Measurements from ENCODE around the gene DPY19L3.
"Not testable (repeated sequence)": the region's sequence is repeated elsewhere in the genome, so short reads cannot be mapped to it uniquely, and the experiment has no call there.

The DPY19L3 gene, protein sequence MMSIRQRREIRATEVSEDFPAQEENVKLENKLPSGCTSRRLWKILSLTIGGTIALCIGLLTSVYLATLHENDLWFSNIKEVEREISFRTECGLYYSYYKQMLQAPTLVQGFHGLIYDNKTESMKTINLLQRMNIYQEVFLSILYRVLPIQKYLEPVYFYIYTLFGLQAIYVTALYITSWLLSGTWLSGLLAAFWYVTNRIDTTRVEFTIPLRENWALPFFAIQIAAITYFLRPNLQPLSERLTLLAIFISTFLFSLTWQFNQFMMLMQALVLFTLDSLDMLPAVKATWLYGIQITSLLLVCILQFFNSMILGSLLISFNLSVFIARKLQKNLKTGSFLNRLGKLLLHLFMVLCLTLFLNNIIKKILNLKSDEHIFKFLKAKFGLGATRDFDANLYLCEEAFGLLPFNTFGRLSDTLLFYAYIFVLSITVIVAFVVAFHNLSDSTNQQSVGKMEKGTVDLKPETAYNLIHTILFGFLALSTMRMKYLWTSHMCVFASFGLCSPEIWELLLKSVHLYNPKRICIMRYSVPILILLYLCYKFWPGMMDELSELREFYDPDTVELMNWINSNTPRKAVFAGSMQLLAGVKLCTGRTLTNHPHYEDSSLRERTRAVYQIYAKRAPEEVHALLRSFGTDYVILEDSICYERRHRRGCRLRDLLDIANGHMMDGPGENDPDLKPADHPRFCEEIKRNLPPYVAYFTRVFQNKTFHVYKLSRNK

DNA sequence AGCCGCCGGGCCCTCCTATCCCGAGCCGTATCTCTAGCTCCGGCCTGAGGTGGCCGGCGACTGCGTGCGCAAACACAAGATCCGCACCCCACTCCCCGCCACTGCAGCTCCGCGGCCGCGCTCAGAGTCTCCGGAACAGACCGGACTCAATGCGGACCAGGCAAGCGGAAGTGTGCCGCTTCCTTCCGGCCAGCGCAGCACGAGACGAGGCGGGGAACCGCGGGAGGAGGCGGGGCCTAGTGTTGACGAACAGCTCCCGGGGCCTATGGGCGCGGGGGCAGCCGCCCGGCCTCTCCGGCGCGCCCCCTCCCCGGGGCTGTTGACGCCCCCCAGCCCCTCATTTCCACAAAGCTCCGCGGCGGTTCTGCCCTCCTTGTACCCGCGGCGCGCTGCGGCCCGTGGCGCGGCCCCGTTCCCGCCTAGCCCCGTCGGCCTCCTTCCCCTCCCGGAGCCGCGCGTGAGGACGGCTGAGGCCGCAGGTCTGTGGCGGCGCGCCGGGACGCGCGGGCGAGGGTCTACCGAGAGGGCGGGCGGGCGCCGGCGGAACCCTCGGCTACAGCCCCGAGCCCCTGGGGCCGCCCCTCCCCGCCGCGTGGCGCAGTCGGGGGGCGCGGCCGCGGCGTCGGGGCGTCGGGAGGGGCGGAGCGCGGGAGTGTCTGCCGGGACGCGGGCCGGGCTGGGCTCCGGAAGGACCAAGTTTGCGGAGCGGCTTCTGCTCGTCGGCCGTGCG, at the start of gene DPY19L3:
Gene DPY19L3, plus strand, starts transcription at position 340 of the 730 bp plus-strand sequence. CDS start 2,484 bp downstream, outside the sequence.
- DNase-seq (ENCODE audit: low spot score) = peak; percentile 94

DNA sequence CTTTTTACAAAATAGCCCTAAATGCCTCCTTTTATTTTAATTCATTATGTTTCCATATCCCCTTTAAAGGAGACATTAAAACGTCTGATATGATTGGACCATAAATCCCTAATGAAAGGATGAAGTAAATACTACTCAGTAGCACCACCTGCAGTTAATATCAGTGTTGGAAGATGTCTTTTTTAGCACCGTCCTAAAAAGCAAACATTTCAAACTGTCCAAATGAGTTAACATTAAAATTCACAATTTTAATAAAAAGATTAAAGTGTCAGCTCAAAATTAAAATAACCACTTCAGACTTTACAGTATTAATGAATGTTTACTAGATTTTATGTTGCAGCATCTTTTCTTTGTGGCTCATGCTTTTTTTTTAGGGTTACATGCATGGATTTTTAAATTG, 47.9 kb upstream of the DPY19L3 start:
- DNase-seq (ENCODE audit: low spot score) = no peak

DNA sequence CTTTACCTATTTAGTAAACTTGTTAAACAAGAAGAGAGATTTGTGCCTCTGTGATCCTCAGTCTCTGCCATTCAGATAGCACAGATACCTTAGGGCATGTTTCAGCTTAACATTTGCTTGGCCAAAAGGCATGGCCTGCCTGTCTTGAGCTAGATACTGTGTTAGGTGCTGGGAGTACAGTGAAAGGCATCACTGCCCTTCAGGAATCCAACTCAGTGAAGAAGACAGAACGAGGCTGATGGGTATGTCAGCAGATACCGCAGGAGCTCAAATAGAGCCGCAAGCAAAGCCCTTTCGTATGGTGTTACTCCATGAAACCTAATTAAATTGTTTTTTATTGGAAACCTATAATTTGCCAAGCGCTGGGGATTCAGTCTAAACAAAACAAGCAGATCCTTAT, 47.2 kb upstream of the DPY19L3 start:
- DNase-seq (ENCODE audit: low spot score) = no peak

DNA sequence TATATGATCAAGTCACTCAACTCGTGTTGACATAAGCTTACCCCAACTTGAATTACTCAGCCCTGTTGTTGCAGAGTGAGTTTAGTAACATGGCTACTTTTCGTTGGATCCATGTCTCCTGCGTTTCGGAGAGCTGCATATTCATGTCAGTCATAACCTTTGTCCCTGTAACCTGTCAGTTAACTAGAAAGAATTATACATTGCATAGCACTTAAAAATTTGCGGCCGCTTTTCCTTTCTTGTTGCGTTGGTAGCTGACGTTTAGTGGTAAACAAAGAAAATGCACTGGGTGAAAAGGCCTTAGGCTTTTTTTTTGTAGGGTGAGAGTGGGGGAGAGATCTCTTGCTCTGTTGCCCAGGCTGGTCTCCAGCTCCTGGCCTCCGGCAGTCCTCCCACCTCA, 46.0 kb upstream of the DPY19L3 start:
- DNase-seq (ENCODE audit: low spot score) = no peak

DNA sequence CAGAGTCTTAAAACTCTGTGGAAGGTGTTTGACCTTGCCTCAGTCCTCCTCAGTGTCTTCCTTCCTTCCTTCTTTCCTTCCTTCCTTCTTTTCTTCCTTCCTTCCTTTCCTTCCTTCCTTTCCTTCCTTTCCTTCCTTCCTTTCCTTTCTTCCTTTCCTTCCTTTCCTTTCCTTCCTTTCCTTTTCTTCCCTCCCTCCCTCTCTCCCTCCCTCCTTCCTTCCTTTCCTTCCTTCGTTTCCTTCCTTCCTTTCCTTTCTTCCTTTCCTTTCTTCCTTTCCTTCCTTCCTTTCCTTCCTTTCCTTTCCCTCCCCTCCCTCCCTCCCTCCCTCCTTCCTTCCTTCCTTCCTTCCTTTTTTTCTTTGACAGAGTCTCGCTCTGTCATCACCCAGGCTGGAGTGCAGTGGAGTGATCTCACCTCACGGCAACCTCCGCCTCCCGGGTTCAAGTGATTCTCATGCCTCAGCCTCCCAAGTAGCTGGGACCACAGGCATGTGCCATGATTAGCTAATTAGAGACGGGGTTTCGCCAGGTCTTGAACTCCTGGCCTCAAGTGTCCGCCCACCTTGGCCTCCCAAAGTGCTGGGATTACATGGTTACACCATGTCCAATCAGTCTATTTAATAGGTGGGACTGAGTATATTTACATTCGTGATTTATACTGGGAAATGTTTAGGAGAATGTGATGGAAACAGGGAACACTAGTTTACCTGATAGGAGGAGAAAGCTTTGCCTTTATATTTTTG, 43.8 kb upstream of the DPY19L3 start:
- no peak for DNase-seq (ENCODE audit: low spot score)

DNA sequence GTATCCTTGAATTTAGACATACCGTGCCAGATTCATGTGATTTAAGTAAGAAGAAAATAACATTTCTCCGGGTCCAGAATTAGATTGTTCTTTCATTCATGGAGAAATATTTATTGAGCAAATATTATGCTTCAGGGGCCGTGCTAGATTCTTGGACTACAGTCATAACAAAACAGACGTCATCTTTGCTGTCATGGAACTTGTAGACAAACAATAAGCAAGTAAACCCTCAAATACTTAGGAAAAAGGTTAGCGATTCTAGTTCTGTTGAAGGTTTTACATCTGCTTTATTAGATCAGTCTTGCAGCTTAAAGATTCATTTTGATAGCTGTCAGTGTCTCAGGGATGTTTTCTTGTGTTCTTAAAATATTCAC, 43.3 kb upstream of the DPY19L3 start:
- no peak for DNase-seq (ENCODE audit: low spot score)

DNA sequence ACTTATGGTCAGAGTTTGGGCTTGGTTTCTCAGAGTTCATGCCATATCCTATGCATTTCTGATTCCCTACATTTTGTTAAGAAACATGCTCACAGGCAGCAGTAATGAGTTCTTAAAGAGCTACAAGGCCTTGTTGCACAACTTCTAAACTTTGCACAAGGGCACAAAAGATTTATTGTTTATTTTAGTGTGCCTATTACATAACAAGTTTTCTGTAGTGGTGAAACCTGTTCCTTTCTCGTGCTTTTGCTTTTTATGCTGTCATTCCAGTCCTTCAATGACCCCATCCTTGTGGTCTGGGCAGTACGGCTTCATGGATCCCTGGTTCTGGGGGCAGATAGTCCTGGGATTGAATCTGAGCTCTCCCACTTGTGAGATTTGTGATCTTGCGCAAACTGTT, 42.4 kb upstream of the DPY19L3 start:
- DNase-seq (ENCODE audit: low spot score) = no peak

DNA sequence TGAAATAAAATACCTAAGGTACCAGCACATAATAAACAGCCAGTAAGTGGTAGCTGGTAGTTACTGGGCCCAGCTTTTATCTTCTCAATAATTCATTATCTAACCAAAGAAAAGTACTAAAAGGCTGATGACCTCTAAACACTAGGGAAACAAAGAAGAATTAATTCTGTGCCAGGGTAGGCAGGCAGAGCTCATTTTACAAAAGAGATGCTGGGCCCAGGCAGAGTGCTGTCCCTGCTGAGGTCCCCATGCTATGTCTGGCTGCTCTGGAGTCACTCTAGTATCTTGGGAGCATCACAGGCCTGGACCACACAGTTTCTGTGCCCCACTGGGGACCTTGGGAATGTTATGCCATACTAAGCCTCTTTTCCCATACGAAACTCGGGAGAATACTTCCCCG, 41.9 kb upstream of the DPY19L3 start:
- no peak for DNase-seq (ENCODE audit: low spot score)

DNA sequence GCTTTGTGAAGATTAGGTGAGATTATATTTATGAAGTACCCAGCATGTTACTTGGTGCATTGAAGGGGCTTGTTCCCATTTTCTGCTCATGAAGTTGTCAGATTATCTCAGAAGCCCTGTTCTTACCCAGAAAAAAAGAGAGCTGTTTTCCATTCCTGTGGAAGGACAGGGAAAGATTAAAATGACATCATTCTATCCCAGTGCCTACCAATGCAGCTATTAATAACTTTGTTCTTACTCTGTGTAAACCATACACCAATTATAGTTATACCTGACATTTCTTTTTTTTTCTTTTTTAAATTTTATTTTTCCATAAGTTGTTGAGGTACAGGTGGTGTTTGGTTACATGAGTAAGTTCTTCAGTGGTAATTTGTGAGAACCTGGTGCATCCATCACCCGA, 41.5 kb upstream of the DPY19L3 start:
- no peak for DNase-seq (ENCODE audit: low spot score)

DNA sequence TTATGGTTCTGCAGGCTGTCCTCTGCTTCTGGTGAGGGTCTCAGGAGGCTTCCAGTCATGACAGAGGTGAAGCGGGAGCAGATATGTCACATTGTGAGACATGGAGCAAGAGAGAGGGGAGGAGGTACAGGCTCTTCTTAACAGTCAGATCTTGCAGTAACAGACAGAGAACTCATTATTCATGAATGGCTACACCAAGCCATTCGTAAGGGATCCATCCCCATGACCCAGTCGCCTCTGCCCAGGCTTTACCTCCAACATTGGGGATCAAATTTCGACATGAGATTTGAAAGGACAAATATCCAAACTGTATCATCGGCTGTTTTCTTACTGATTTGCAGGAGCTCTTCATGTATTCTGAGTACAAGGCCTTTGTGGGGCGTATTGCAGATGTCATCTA, 38.5 kb upstream of the DPY19L3 start:
- DNase-seq (ENCODE audit: low spot score) = no peak

DNA sequence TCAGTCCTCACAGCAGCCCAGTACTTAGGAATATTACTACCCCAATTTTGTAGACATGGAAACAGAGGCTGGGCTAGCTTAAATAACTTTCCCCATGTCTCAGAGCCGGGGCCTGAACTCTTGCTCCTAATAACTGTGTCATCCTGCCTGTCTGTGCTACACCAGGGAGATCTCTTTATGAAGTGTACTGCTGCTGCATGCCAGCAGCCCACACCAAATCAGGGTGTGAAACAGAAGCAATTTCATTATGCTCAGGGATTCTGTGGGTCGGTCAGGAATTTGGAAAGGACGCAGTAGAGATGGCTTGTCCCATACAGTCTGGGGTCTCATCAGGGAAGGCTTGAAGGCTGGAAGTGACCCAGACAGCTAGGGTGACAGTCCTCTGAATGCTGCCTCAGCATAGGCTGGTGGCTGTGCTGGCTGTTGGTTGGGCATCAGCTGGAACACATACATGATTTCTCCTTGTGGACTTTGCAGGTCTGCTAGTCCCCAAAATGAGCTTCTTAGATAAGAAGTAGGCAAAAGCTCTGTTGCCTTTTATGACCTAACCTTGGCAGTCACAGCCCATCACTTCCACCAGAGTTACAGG, 37.5 kb upstream of the DPY19L3 start:
- no peak for DNase-seq (ENCODE audit: low spot score)

DNA sequence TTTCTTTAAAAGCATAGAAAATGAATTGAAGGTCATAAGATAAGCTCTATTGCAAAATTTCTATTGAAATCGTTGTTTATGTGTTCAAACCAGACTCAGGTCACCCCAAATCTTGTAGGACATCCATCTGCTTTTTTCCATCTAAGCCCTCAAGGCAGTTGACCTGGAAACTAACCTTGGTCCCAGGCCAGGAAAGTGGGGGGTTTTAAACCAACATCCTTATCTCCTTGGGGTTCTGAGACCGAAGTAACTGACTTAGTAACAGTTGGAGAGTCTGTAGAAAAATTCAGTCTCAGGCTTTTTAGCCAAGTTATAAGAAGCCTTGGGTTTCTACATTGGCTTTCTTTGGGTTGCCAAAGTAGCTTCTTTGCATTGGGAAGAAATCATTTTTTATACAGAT, 36.8 kb upstream of the DPY19L3 start:
- no peak for DNase-seq (ENCODE audit: low spot score)

DNA sequence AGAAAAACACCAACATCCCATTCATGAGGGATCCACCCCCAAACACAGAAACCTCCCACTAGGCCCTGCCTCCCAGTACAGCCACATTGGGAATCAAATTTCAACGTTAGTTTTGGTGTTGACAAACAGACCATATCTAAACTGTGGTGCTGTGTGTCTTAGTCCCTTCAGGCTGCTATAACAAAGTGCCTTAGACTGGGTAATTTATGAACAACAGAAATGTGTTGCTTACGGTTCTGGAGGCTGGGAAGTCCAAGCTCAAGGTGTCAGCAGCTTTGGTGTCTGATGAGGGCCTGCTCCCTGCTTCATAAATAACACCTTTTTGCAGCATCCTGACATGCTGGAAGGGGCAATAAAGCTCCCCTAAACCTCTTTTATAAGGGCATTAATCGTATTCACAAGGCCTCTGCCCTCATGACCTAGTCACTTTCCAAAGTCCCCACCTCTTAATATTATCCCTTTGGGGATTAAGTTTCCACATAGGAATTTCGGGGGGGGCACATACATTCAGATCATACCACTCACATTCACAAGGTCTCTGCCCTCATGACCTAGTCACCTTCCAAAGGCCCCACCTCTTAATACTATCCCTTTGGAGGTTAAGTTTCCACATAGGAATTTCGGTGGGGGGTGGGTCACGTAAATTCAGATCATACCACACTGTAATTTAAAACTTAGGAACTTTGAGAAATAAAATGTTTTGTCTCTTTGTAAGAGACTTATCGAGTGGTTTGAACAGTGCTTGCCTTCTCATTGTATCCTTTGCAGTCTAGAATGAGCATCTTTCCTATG, 32.6 kb upstream of the DPY19L3 start:
- DNase-seq (ENCODE audit: low spot score) = no peak

DNA sequence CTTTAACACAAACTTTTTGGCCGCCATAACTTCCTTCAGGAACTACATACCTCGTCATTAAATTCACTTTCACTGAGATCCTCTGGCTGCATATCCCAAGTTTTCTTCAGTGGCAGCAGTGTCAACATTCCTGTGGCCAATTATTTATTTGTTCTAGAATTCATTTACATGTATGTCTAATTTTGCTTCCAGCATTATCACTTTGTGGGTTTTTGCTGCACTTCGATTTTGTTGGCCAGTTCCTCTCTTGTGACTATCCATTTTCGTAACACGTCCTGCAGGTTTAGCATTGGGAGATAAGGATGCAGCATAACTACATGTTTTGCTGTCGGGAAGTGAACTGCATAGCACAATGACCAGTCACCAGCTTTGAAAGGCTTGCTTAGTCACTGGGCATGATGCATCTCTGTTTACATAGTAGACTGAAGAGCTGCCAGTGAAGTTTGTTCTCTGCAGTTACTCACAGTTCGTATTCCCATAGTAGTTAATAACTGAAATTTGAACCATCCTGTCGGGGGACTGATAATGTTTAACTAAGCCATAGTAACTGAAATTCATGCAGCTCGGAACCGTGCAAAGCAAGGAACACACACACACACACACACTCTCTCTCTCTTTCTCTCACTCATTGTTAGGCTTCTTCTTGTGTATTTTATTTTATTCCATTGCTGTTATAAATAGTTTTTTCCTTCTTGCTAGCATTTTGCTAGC, 31.8 kb upstream of the DPY19L3 start:
- no peak for DNase-seq (ENCODE audit: low spot score)

DNA sequence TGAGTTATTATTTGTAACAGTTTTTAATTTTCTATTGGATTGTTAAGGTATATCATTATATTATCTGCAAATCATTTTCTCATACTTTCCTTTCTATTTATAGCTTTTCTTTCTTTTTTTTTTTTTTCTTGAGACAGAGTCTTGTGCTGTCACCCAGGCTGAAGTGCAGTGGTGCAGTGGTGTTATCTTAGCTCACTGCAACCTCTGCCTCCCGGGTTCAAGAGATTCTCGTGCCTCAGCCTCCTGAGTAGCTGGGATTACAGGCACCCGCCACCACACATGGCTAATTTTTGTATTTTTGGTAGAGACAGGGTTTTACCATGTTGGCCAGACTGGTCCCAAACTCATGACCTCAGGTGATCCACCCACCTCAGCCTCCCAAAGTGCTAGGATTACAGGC, 31.2 kb upstream of the DPY19L3 start:
- DNase-seq (ENCODE audit: low spot score) = not testable (repeated sequence)

DNA sequence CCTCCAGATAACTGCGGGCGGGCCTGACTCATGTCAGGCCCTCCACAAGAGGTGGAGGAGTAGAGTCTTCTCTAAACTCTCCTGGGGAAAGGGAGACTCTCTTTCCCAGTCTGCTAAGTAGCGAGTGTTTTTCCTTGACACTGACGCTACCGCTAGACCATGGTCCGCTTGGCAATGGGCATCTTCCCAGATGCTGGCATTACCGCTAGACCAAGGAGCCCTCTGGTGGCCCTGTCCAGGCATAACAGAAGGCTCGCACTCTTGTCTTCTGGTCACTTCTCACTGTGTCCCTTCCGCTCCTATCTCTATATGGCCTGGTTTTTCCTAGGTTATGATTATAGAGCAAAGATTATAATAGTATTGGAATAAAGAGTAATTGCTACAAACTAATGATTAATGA, 28.5 kb upstream of the DPY19L3 start:
- DNase-seq (ENCODE audit: low spot score) = not testable (repeated sequence)

DNA sequence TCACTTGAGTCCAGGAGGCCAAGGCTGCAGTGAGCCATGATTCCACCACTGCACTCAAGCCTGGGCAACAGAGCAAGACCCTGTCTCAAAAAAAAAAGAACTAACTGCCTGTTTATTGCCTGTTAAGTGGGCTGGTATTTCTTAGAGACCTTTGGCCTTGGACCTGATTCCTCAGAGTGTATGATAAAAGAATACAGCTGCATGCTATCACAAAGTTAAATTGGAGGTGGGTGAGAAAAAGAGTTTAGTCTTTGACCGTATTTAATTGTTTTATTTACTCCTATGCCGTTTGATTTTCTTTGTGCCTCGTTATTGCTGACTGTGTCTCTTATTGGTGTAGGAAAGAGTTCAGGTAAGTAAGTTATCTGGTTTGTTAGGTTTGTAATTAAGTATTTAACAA, 25.3 kb upstream of the DPY19L3 start:
- no peak for DNase-seq (ENCODE audit: low spot score)

DNA sequence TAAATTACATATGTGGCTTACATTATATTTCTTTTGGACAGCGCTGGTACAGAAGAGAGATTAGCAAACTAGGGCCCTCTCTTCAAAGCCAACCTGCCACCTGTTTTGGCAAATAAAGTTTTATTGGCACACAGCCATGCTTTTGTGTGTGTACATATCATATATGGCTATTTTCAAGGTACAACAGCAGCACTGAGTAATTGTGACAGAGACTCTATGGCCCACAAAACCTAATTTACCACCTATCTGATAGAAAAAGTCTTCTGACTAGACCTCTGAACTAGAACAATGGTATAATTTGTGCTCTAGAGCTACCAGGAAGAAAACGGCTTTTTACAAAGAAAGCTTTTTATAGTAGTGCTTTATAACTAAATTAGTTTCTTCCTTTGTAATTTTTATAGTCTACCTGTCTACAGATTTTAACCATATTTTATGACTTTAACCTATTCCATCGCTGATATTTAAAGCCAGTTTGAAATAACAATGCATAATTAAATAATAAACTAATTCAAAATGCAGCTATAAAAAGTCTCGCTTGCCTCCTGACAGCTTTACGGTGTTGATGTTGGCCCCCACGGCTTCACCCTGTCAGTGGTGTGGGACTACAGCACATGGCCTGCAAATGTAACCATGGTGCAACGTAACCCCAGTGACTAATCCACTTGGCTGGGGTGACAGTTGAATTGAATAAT, 17.7 kb upstream of the DPY19L3 start:
- no peak for DNase-seq (ENCODE audit: low spot score)

DNA sequence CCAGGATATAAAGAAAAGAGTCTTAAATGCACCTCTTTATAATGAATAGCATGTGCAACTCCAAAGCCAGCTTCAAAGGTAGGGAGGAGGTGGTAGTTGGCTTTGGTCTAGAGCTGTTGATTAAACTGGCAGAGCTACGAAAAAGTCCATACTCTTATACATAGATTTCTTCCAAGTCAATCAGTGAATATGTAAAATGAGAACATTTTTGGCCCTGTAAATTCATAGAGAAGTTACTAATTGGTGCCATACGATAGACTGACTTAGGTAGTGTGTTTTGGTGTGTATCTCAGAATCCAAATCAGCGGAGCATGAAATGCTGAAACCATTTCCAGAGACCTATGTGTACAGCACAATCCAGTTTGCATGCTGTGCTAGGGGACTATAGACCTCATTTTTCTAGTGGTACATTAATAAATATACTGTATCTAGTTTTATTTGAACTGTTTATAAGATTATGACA, 17.1 kb upstream of the DPY19L3 start:
- no peak for DNase-seq (ENCODE audit: low spot score)

DNA sequence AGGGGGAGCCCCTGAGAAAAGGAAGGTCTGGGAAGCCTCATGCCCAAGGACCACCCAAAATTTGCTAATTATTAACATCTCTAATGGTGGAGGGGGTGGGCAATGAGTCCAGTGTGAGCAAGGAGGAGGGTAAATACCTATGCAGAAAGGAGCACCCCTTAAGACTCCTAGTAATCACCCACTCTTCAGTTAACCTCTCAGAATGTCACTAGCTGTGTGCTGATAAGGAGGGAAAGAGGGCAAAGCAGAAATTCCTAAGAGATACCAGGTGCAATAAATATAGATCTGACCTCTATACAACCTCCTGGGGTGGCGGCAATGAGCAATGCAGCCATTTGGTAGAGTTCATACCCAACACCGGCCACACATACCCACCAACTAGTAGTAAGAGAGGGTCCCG, 12.7 kb upstream of the DPY19L3 start:
- DNase-seq (ENCODE audit: low spot score) = no peak

Data from cerebellar cortex (tissue), 1 donor.